Mesendoderm (in vitro differentiated cells): Measurements from ENCODE around the gene APOD.

Experiments used
- DNase-seq: peaks from one replicate; pipeline ENCODE4 v3.0.0; 2013
- H2AK5ac ChIP-seq: 2 replicates; pipeline ENCODE4 v1.6.1; 2013; ENCODE audit warnings: low read length, inconsistent platforms
- H2BK120ac ChIP-seq: 2 replicates; pipeline ENCODE4 v1.6.1; 2013; ENCODE audit warnings: low read depth, mild to moderate bottlenecking, low read length, moderate library complexity, mixed read lengths
- H2BK15ac ChIP-seq: replicated peaks from 2 replicates; pipeline ENCODE4 v1.6.1; 2013; ENCODE audit warnings: low read depth, mild to moderate bottlenecking, moderate library complexity
- H2BK5ac ChIP-seq: 2 replicates; pipeline ENCODE4 v1.6.1; 2013; ENCODE audit warnings: low read length, inconsistent platforms
- H3K18ac ChIP-seq: 2 replicates; pipeline ENCODE4 v1.6.1; 2013; ENCODE audit warnings: mild to moderate bottlenecking, low read length, mixed read lengths
- H3K23ac ChIP-seq: one replicate; pipeline ENCODE4 v1.6.1; 2013; ENCODE audit warnings: low read length
- H3K27ac ChIP-seq: 2 replicates; pipeline ENCODE4 v1.5.1; 2013; ENCODE audit warnings: low read depth, mild to moderate bottlenecking, inconsistent platforms, low read length, moderate library complexity
- H3K27me3 ChIP-seq: 2 replicates; pipeline ENCODE4 v1.6.1; 2013; ENCODE audit warnings: low read length, control low read depth, mild to moderate bottlenecking, inconsistent platforms; ENCODE audit not compliant: insufficient read depth, poor library complexity
- H3K36me3 ChIP-seq: 2 replicates; pipeline ENCODE4 v1.6.1; 2013; ENCODE audit warnings: low read length, inconsistent platforms; ENCODE audit not compliant: control insufficient read depth, insufficient read depth
- H3K4ac ChIP-seq: one replicate; pipeline ENCODE4 v1.6.1; 2013; ENCODE audit warnings: low read depth, mild to moderate bottlenecking, low read length, moderate library complexity
- H3K4me1 ChIP-seq: 2 replicates; pipeline ENCODE4 v1.6.1; 2013; ENCODE audit warnings: low read depth, low read length, inconsistent platforms; ENCODE audit not compliant: control insufficient read depth
- H3K4me2 ChIP-seq: 2 replicates; pipeline ENCODE4 v1.6.1; 2013; ENCODE audit warnings: low read length
- H3K4me3 ChIP-seq: 2 replicates; pipeline ENCODE4 v1.5.1; 2013; ENCODE audit warnings: mild to moderate bottlenecking, low read length
- H3K56ac ChIP-seq: one replicate; pipeline ENCODE4 v1.6.1; 2013; ENCODE audit warnings: low read length
- H3K79me1 ChIP-seq: 2 replicates; pipeline ENCODE4 v1.6.1; 2013; ENCODE audit warnings: low read length, inconsistent platforms
- H3K79me2 ChIP-seq: 2 replicates; pipeline ENCODE4 v1.6.1; 2013; ENCODE audit warnings: mild to moderate bottlenecking, low read length; ENCODE audit not compliant: control insufficient read depth, insufficient read depth
- H3K9ac ChIP-seq: 2 replicates; pipeline ENCODE4 v1.6.1; 2013; ENCODE audit warnings: low read length, inconsistent platforms
- H4K5ac ChIP-seq: one replicate; pipeline ENCODE4 v1.6.1; 2013; ENCODE audit warnings: low read length
- H4K8ac ChIP-seq: one replicate; pipeline ENCODE4 v1.6.1; 2013; ENCODE audit warnings: low read depth, mild to moderate bottlenecking, control low read depth, low read length, moderate library complexity
- WGBS: extraction: QIAGEN DNeasy Blood & Tissue Kit; methylation state at CpG from one replicate; pipeline ENCODE4 v1.1.7; 2013; ENCODE audit warnings: low lambda C conversion rate, missing lambda C conversion rate; ENCODE audit not compliant: insufficient coverage; ENCODE audit errors: extremely low coverage; 5-methylcytosine and 5-hydroxymethylcytosine counted together

The APOD gene

GRCh38 chr3:195551381-195551978, 32.3 kb downstream of the APOD start:
- Histone ChIP-seq H3K4me1 (peaks cover 2% of the 10 kb centered on the region), H2BK120ac (no peak overlapping the region), H3K36me3 (no peaks in the 10 kb centered on the region), H2BK5ac (no peak overlapping the region), H3K4me3 (no peak overlapping the region), H3K27ac (no peak overlapping the region), H2BK15ac (no peak overlapping the region), H3K56ac (no peak overlapping the region), H3K23ac (no peak overlapping the region), H3K79me1 (no peaks in the 10 kb centered on the region), H3K79me2 (no peaks in the 10 kb centered on the region), H4K5ac (no peak overlapping the region), H2AK5ac (no peak overlapping the region), H3K18ac (no peak overlapping the region), H3K27me3 (no peaks in the 10 kb centered on the region), H3K4me2 (no peak overlapping the region), H3K4ac (no peak overlapping the region), H3K9ac (no peak overlapping the region), H4K8ac (no peak overlapping the region)
- no CpG with 5 or more reads among the region's 7 CpGs for WGBS
- no peak for DNase-seq

GRCh38 chr3:195550723-195551122, 33.0 kb downstream of the APOD start:
- Histone ChIP-seq H3K36me3 (no peaks in the 10 kb centered on the region), H2BK120ac (no peak overlapping the region), H4K5ac (no peak overlapping the region), H3K9ac (no peak overlapping the region), H3K18ac (no peak overlapping the region), H3K79me2 (no peaks in the 10 kb centered on the region), H4K8ac (no peak overlapping the region), H3K4me2 (no peak overlapping the region), H3K27ac (no peak overlapping the region), H3K4ac (no peak overlapping the region), H2BK5ac (no peak overlapping the region), H3K79me1 (no peaks in the 10 kb centered on the region), H2BK15ac (no peak overlapping the region), H3K4me1 (peaks cover 2% of the 10 kb centered on the region), H3K56ac (no peak overlapping the region), H3K23ac (no peak overlapping the region), H2AK5ac (no peak overlapping the region), H3K4me3 (no peak overlapping the region), H3K27me3 (no peaks in the 10 kb centered on the region)
- no CpG with 5 or more reads among the region's 4 CpGs for WGBS
- DNase-seq, result no peak

GRCh38 chr3:195549931-195550519, 33.7 kb downstream of the APOD start:
- Histone ChIP-seq H2BK15ac (no peak overlapping the region), H3K36me3 (no peaks in the 10 kb centered on the region), H4K5ac (no peak overlapping the region), H3K79me2 (no peaks in the 10 kb centered on the region), H3K4me2 (no peak overlapping the region), H3K79me1 (no peaks in the 10 kb centered on the region), H3K27me3 (no peaks in the 10 kb centered on the region), H2BK5ac (no peak overlapping the region), H3K23ac (no peak overlapping the region), H3K4me3 (no peak overlapping the region), H2AK5ac (no peak overlapping the region), H3K18ac (no peak overlapping the region), H3K9ac (no peak overlapping the region), H3K56ac (no peak overlapping the region), H3K27ac (no peak overlapping the region), H3K4me1 (peaks cover 2% of the 10 kb centered on the region), H4K8ac (no peak overlapping the region), H2BK120ac (no peak overlapping the region), H3K4ac (no peak overlapping the region)
- DNase-seq, result no peak
- WGBS, result no CpG with 5 or more reads among the region's 9 CpGs

GRCh38 chr3:195548987-195549386, 34.8 kb downstream of the APOD start:
- Histone ChIP-seq H3K9ac (no peak overlapping the region), H2AK5ac (no peak overlapping the region), H2BK15ac (no peak overlapping the region), H3K36me3 (no peaks in the 10 kb centered on the region), H3K4ac (no peak overlapping the region), H3K4me3 (no peak overlapping the region), H3K79me2 (no peaks in the 10 kb centered on the region), H2BK120ac (no peak overlapping the region), H3K18ac (no peak overlapping the region), H3K56ac (no peak overlapping the region), H2BK5ac (no peak overlapping the region), H4K5ac (no peak overlapping the region), H4K8ac (no peak overlapping the region), H3K27me3 (no peaks in the 10 kb centered on the region), H3K23ac (no peak overlapping the region), H3K4me2 (no peak overlapping the region), H3K79me1 (no peaks in the 10 kb centered on the region), H3K27ac (no peak overlapping the region), H3K4me1 (peaks cover 2% of the 10 kb centered on the region)
- no peak for DNase-seq
- no CpG with 5 or more reads among the region's 2 CpGs for WGBS

GRCh38 chr3:195548501-195548900, 35.2 kb downstream of the APOD start:
- Histone ChIP-seq H3K18ac (no peak overlapping the region), H3K4me2 (no peak overlapping the region), H3K79me2 (no peaks in the 10 kb centered on the region), H4K8ac (no peak overlapping the region), H2BK15ac (no peak overlapping the region), H2BK120ac (no peak overlapping the region), H3K36me3 (no peaks in the 10 kb centered on the region), H2BK5ac (no peak overlapping the region), H3K23ac (no peak overlapping the region), H3K27me3 (no peaks in the 10 kb centered on the region), H3K4ac (no peak overlapping the region), H3K56ac (no peak overlapping the region), H4K5ac (no peak overlapping the region), H3K27ac (no peak overlapping the region), H3K4me1 (peaks cover 2% of the 10 kb centered on the region), H2AK5ac (no peak overlapping the region), H3K79me1 (no peaks in the 10 kb centered on the region), H3K9ac (no peak overlapping the region), H3K4me3 (no peak overlapping the region)
- peak; percentile 70 for DNase-seq

- WGBS, result no CpG with 5 or more reads among the region's 8 CpGs
- Histone ChIP-seq H2AK5ac (no peak overlapping the region), H3K56ac (no peak overlapping the region)
Observed at GRCh38 chr3:195548006-195548405, 35.7 kb downstream of the APOD start.

More at GRCh38 chr3:195548006-195548405, 35.7 kb downstream of the APOD start:
- H4K8ac ChIP-seq, result no peak overlapping the region
- H3K27ac ChIP-seq, result no peak overlapping the region
- H4K5ac ChIP-seq, result no peak overlapping the region
- H3K79me1 ChIP-seq, result no peaks in the 10 kb centered on the region
- no peaks in the 10 kb centered on the region for H3K36me3 ChIP-seq
- H2BK5ac ChIP-seq, result no peak overlapping the region
- H3K4me3 ChIP-seq, result no peak overlapping the region
- DNase-seq, result no peak
- H3K4me2 ChIP-seq, result no peak overlapping the region
- peaks cover 2% of the 10 kb centered on the region for H3K4me1 ChIP-seq
- no peak overlapping the region for H3K9ac ChIP-seq
- no peak overlapping the region for H3K4ac ChIP-seq
- no peaks in the 10 kb centered on the region for H3K79me2 ChIP-seq
- H3K18ac ChIP-seq, result no peak overlapping the region
- no peaks in the 10 kb centered on the region for H3K27me3 ChIP-seq
- H3K23ac ChIP-seq, result no peak overlapping the region
- H2BK120ac ChIP-seq, result no peak overlapping the region
- H2BK15ac ChIP-seq, result no peak overlapping the region
